CD4-positive, alpha-beta T cell treated with Interferon gamma for 1 hour (primary cell): ENCODE results near the gene BCR.

Source experiments
- DNase-seq: peaks from one replicate; pipeline ENCODE4 v3.0.0-alpha.2; 2020

BCR gene

DNA sequence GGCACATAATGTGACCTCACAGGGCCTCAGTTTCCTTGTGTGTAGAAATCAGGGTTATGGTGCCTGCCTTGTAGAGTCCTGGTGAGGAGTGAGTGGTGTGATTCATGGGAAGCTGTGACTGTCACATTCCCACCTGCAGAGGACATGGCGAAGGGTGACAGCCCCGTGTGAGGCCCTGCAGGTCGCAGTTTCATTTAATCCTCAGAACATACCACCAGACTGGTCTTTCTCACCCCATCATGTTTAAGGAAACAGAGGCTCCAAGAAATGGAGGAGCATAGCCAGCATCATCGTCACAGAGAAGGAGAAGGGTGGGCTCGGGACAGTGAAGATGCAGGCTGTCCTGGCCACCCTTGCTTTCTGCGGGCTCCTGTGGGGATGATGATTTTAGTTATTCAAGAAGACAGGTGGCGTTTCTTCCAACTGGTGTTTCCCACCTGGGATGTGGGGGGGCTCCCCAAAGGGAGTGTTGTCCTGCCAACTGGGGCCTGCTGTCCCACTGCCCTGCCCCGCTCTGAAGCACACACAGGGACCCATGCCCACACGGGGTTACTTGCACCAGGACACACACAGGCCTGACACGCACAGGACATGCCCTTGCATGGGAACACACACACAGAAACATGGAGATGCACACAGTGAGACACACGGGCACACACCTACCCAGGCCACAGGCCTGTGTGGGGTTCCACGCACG lies 100.2 kb downstream of the BCR start:
- no peak for DNase-seq

GRCh38 chr22:23281053-23281405 lies 100.7 kb downstream of the BCR start:
- DNase-seq, result no peak

DNA sequence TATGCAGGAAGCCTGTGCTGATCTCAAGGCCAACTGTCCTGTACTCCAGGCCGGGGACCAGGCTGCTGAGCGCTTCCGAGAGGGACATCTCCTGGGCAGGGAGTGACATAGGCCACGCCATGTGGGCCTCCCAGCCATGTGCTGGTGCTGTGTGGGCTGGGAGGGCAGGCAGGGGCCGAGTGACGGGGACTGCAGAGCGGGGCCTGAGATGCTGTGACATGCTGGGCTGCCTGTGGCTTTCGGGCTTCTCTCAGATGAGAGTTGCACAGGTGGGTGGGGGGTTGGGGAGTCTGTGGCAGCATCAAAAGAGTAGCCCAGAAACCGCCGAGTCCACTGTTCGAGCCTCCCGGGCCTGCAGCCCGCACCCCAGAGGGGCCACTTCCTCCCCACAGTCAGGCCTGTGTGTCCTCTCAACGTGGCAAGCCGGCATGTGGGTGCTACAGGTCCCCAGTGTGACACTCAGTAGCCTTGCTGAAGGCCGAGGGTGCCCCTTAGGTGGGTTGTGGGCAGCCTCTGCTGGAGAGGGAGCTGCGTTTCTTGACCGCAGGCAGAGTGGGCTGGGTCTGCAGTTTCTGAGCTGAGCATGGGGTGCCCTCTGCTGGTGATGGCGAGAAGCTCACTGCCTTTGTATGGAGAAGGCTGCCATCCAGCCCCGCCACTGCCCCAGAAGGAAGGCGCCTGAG lies 101.2 kb downstream of the BCR start:
- DNase-seq, result peak; percentile 78

GRCh38 chr22:23282089-23282501 lies 101.8 kb downstream of the BCR start:
- DNase-seq, result no peak

- no peak for DNase-seq
Measured at GRCh38 chr22:23282516-23282915, 102.2 kb downstream of the BCR start.

- DNase-seq, result no peak
Measured at GRCh38 chr22:23282986-23283385, 102.7 kb downstream of the BCR start.

DNA sequence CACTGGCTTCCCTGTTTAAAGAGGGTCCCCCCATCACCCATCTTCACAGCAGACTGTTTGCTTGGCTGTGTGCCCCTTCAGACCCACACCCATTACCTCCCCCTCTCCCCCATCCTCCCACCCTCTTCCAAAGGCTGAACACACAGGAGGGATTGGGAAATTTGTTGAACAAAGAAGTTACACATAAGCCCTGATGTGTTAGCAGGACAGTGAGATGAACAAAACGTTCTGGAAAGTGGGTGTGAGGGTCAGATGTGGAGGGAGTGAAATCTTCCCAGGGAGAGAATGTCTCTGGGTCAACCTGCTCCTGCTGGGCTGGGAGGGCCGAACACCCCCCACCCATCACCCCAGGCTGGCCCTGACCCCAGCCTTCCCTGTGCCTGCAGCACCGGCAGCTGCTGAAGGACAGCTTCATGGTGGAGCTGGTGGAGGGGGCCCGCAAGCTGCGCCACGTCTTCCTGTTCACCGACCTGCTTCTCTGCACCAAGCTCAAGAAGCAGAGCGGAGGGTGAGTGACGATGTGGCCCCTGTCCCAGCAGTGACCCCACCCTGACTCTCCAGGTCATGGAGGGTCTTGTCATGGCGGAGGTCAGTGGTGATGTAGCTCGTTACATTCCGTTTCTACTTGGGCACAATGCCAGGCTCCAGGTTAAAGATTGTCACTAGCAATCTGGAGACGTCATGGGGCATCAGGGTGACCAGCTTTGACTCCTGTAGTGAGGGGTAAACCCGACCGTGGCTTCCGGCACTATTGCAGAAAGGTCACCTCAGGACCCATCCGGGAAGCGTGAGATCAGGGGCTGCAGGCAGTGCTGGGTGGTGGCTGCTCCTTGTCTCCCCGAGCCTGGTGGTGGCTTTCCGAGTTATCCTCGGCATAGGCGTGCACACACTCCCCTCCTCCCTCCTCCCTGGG lies 103.5 kb downstream of the BCR start:
- no peak for DNase-seq

GRCh38 chr22:23284504-23285033 lies 104.3 kb downstream of the BCR start:
- DNase-seq, result no peak

GRCh38 chr22:23285236-23285635 lies 104.9 kb downstream of the BCR start:
- DNase-seq, result no peak

- no peak for DNase-seq
Measured at GRCh38 chr22:23285734-23286133, 105.4 kb downstream of the BCR start.

DNA sequence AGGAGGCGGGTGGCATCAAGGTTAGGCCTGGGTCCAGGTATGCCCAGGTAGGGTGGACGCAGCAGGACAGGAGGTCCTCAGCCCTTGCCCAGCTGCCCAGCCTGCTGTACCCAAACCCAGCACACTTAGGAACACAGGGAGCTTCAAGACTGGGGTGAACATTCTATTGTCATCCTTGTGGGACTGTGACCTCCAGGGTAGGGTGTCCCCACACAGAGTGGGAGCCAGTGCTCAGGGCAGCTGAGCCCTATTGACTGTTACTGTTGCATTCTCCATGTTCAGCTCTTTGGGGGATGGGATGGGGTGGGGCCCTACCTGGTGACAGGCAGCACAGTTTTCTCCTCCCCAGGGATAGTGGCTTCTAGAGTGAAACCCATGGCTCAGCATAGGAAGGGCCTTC lies 106.0 kb downstream of the BCR start:
- DNase-seq, result no peak

DNA sequence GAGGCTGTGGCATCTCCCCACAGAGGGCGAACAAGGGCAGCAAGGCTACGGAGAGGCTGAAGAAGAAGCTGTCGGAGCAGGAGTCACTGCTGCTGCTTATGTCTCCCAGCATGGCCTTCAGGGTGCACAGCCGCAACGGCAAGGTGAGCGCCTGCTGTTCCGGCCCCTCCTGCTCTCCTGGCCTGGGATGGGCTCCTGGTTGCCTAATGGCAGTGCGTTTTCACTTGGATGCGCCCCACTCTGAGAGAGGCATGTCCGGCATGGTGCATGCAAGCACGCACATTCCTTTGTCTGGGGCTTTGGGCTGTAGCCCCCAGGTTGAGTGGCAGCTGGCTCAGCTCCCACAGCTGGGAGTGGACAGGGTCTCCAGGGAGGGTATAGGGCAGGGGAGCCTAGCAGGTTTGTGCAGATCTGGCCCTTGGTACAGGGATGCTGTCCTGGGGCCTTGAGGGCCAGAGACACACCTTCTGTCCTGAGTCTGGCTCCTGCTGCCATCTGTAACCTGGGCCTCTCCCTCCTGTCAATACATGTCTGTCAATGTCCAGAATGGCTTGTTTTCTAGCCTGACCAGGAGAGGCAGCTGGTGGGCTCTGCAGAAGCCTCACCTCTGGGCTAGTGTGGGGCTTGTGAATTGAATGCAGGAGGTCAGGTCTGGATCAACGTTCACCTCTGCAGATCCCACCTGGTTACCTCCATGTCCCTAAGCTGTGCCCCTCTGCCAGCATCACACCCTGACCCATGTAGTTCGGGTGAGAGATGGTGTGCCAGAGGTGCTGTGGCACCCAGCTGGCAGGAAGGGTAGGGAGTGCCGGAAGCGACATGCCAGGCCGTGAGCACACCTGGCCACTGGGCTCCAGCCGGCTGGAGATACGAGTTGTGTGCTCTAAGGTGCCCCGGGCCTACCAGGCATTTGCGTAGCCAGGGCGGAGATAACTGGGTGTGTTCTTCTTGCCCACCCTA lies 107.1 kb downstream of the BCR start:
- DNase-seq, result no peak

DNA sequence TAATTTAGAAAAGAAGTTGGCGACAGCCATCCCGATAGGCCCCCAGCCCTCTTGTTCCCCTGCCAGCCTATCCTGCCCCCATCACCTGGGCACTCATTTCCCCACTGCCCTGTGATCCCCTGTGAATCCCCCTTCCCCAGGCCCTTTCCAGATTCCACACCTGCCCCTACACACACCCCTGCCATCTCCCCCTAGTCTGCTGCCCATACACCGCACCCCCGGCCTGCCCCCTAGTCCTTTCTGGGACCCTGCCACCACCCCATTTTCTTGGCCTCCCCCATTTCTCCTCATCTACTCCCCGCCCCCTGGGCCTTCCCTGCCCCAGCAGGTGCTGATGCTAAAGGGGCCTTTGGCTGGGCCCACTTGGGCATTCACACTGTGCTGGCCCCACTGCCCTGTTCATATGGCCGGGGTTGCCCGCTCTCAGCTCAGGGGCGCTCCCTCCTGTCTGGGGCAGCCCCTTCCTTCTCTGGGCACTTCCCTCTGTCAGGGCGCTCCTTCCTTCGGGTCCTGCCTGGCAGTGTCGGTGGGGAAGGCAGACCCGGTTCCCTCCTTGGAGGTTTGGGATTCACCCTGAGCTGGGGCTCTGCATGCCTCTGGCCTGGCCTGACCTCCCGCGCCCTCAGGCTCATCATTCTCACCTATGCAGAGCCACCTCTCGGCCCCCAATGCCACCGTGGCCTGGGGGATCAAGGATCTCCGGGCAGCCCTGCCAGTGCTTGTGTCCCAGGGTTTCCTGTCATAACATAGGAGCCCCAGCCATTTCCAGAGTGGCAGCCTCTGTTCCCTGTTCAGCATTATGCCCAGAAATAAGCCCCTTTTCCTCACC lies 108.2 kb downstream of the BCR start:
- DNase-seq, result no peak

DNA sequence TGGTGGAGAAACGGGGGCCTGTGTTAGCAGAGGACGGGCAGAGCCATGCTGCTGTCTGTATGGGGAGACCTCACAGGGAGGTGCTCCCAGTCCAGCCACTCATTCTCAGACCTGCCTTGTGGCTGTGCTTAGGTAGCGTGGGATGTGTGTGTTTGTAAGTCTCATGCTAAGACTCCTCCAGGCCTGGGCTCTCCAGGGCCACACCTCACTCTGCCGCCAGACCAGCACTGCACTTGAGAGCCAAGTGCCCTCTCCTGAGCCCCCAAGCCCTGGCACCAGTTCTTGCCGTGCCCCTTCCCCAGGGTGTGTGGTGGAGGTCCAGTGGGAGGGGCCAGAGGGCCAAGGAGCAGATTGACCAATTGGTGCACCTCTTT lies 108.8 kb downstream of the BCR start:
- no peak for DNase-seq

DNA sequence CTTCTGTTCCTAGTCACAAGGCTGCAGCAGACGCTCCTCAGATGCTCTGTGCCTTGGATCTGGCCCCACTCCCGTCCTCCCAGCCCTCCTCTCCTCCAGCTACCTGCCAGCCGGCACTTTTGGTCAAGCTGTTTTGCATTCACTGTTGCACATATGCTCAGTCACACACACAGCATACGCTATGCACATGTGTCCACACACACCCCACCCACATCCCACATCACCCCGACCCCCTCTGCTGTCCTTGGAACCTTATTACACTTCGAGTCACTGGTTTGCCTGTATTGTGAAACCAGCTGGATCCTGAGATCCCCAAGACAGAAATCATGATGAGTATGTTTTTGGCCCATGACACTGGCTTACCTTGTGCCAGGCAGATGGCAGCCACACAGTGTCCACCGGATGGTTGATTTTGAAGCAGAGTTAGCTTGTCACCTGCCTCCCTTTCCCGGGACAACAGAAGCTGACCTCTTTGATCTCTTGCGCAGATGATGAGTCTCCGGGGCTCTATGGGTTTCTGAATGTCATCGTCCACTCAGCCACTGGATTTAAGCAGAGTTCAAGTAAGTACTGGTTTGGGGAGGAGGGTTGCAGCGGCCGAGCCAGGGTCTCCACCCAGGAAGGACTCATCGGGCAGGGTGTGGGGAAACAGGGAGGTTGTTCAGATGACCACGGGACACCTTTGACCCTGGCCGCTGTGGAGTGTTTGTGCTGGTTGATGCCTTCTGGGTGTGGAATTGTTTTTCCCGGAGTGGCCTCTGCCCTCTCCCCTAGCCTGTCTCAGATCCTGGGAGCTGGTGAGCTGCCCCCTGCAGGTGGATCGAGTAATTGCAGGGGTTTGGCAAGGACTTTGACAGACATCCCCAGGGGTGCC lies 109.8 kb downstream of the BCR start:
- DNase-seq, result peak; percentile 43

DNA sequence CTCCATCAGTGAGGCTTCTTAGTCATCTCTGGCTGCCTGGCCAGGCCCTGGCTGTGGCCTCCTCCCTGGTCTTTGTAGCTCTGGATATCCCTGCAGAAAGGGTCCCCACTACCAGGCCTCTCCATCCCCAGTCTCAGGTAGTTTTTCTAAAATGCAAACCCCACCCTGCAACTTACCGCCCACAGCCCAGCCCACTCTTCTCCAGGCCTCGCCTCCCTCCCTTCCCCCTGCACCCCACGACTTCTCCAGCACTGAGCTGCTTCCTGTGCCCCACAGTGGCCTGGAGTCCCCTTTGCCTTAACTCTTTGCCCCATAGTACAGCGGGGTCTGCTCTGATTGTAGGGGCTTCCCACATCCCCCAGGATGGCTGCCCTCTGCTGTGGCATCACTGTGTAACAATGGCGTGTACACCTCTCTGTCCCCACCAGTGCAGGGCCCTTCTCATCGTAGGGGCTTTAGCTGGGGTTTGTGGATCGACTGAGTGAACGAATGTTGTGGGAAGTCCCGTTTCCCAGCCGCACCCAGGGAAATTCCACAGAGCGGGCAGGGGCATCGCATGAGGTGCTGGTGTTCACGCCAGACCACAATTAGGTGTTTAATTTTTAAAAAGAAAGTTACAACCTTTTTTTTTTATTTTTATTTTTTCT lies 111.6 kb downstream of the BCR start:
- no peak for DNase-seq

- DNase-seq, result no peak
Measured at GRCh38 chr22:23292453-23293350, 112.4 kb downstream of the BCR start.

DNA sequence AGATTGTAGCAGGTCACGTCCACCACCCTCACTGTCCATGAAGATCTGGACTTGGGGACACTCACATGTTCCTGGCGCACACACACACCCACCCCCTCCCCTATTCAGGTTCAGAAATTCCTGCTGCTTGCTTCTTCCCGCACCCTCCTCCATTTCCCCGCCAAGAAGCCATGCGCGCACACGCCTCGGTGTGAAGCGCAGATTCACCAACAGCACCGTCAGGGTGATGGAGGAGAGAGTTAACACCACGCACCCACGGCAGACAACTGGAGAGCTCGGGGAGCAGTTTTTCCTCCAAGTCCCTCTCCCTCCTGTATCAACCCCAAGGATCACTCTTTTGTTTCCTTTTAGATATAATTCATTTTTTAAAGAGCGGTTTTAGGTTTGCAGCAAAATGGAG lies 113.4 kb downstream of the BCR start:
- DNase-seq, result no peak

DNA sequence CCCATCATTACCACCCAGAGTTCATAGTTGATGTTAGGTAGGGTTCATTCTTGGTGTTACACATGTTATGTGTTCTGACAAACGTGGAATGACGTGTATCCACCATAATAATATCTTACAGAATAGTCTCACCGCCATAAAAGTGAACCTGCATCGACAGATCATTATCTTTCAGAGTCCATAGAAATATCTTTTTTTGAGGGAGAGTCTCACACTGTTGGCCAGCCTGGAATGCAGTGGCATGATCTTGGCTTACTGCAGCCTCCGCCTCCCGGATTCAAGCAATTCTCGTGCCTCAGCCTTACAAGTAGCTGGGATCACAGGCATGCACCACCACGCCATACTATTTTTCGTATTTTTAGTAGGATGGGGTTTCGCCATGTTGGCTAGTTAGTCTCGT lies 113.9 kb downstream of the BCR start:
- DNase-seq, result no peak
